Thyroid gland (tissue), 4 donors: ENCODE data around the gene BAZ2A. TPM values are rescaled to one million over a fixed set of nuclear protein-coding genes. Genes with fewer than 3 reads are reported as not detected.
A peak's percentile ranks its signal among the peaks of the same experiment; 100 is the strongest.

Experiments used
- DNase-seq, 2 donors: peaks; one replicate each; pipeline ENCODE4 v3.0.0-alpha.2; 2019
- H3K27ac ChIP-seq, 3 donors: fragments of 200-600 bp; sonication (generic); 1 replicate in 2 of 3; 2 replicates in 1 of 3; pipeline ENCODE4 v1.5.1; 2016 to 2019; ENCODE audit warnings: mild to moderate bottlenecking in 1 of 3, moderate library complexity in 1 of 3
- H3K27me3 ChIP-seq: fragments of 200-600 bp; sonication (generic); one replicate; pipeline ENCODE4 v1.5.1; 2019
- H3K36me3 ChIP-seq, 2 donors: fragments of 200-600 bp; sonication (generic); one replicate each; pipeline ENCODE4 v1.5.1; 2016 to 2019
- H3K4me1 ChIP-seq, 2 donors: fragments of 200-600 bp; sonication (generic); one replicate each; pipeline ENCODE4 v1.5.1; 2017 to 2019
- H3K4me3 ChIP-seq, 3 donors: fragments of 200-600 bp; sonication (generic); replicated peaks in 1 of 3; 1 replicate in 2 of 3; 2 replicates in 1 of 3; pipeline ENCODE4 v1.5.1; 2016; ENCODE audit warnings: mild to moderate bottlenecking in 1 of 3
- H3K9me3 ChIP-seq: fragments of 200-600 bp; sonication (generic); one replicate; pipeline ENCODE4 v1.5.1; 2017
- POLR2A ChIP-seq, 2 donors: fragments of 450-650 bp; IDR thresholded peaks; one replicate each; pipeline ENCODE4 v1.6.1; 2017; ENCODE audit warnings: antibody characterized with exemption in 2 of 2, mild to moderate bottlenecking in 2 of 2, moderate library complexity in 1 of 2
- WGBS, 2 donors: methylation state at CpG; one replicate each; pipeline ENCODE4 v1.1.5; 2017; 5-methylcytosine and 5-hydroxymethylcytosine counted together
- intact Hi-C: fragments of 100-400 bp; cut with DNase I; formaldehyde crosslinking; loops from one replicate; pipeline ENCODE4 v1.15.1; 2023
- total RNA-seq, 4 donors: library from RNA; depleted of rRNA; stranded (reverse); fragments of >200 nt; gene quantifications; one replicate each; pipeline ENCODE4 v1.2.3, GENCODE V29; 2016
- TF ChIP-seq, protein P1 (sequence below), 6 experiments: fragments of 200-600 bp in 3 of 6; fragments of 450-650 bp in 3 of 6; sonication (generic) in 3 of 6; IDR thresholded peaks; one replicate each; pipeline ENCODE4 v1.5.1; 2016 to 2019; ENCODE audit warnings: antibody characterized with exemption in 6 of 6, mild to moderate bottlenecking in 2 of 6, inconsistent platforms in 1 of 6, moderate library complexity in 1 of 6

The BAZ2A gene
- total RNA-seq, 4 donors from 2014 or later, result 61.7 to 122 (median 77.6) TPM

DNA sequence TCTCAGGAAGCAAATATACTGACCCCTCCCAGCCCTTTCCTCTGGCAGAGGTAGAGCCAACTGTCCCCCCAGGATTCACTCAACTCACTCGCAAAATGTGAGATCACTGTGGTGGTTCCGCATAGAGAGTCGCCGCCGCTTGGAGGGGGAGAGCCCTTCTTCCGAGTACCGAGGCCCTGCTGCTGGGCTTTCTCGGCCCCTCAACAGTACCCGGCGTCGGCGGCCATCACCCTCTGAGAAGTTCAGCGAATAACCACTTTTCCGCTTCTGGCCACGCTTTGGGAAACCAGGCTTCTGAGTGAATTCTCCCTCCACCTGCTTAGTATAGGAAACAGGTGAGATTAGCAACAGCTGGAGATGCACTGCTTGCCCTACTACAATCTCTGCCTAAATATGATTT lies 31.1 kb downstream of the BAZ2A start:
- Histone ChIP-seq H3K27me3 (no peaks in the 10 kb centered on the region), H3K4me1 (peaks cover 0 to 9% of the 10 kb centered on the region in 2 donors), H3K27ac (no peak overlapping the region), H3K9me3 (no peaks in the 10 kb centered on the region), H3K4me3 (no peak overlapping the region), H3K36me3 (peaks cover 66 to 69% of the 10 kb centered on the region in 2 donors)
- intact Hi-C loops, result no loop called here
- no peak for TF ChIP-seq POLR2A (IDR thresholded peaks at IDR 0.05)
- TF ChIP-seq, protein P1, sequence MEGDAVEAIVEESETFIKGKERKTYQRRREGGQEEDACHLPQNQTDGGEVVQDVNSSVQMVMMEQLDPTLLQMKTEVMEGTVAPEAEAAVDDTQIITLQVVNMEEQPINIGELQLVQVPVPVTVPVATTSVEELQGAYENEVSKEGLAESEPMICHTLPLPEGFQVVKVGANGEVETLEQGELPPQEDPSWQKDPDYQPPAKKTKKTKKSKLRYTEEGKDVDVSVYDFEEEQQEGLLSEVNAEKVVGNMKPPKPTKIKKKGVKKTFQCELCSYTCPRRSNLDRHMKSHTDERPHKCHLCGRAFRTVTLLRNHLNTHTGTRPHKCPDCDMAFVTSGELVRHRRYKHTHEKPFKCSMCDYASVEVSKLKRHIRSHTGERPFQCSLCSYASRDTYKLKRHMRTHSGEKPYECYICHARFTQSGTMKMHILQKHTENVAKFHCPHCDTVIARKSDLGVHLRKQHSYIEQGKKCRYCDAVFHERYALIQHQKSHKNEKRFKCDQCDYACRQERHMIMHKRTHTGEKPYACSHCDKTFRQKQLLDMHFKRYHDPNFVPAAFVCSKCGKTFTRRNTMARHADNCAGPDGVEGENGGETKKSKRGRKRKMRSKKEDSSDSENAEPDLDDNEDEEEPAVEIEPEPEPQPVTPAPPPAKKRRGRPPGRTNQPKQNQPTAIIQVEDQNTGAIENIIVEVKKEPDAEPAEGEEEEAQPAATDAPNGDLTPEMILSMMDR (IDR thresholded peaks at IDR 0.05), result no peak
- no peak for DNase-seq
- WGBS, 2 donors, result 95% methylated on average over 14 to 15 of the region's 15 CpGs

DNA sequence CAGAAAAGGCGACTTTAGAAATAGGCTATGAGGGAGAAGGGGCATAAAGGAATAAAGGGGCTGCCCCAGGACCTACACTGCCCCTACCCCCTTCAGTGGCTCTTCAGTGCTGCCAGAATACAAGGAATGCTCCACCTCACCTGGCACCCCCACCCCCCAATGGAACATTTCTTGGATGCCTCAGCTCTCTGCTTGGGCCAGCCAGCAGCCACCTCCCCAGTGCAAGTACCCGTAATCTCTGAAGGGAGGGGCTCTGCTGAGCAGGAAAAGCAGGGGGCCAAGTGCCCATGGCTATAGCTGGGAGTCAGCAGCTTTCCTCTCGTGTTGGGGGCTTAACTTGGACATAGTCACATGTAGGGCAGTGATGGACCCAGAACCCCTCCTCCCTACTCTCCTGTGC lies 33.3 kb downstream of the BAZ2A start:
- H3K27me3 ChIP-seq, result no peaks in the 10 kb centered on the region
- intact Hi-C loops, result no loop called here
- H3K27ac ChIP-seq, result peak overlapping the region in 1 of 3 donors; percentile 26
- WGBS, 2 donors, result 55 to 64% methylated on average over 3 of the region's 3 CpGs
- no peak overlapping the region for H3K4me3 ChIP-seq
- no peaks in the 10 kb centered on the region for H3K9me3 ChIP-seq
- H3K4me1 ChIP-seq, result peaks cover 11 to 30% of the 10 kb centered on the region in 2 donors
- TF ChIP-seq POLR2A (IDR thresholded peaks at IDR 0.05), result no peak
- TF ChIP-seq, protein P1 (IDR thresholded peaks at IDR 0.05), result no peak
- H3K36me3 ChIP-seq, result peaks cover 45 to 47% of the 10 kb centered on the region in 2 donors
- peak; percentile 16 to 38 for DNase-seq

DNA sequence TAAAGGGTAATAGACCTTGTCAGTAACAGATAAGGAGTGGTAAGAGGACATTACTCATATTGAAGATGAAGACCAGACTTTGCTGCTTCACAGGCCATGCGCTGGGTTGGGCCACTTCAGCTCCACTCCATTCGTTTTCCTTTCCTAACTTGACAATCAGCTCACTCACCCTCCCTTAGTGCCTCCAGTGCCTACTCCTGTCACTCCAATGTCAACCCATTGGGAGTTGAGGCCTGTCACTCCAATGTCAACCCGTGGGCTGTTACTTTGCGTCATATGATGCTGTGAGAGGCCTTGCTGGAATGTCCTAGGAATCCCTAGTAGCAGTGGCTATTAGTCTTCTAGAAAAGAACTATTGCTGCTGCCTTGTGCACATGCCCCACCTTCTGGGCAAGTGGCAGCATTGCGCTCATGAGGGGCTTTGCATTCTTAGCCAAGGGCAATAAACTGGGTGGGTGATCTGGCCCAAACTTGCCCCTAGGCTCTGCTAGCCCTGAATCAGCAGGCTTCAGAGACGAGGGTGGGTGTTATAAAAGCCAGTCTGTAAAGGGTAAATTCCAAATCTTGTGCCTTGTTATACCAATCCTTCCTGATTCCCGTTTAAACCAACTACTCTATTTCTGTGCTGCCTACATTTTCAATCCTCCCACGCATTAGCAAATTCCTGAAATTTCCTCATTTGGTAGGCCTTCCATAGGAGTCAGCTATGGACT lies 36.1 kb downstream of the BAZ2A start:
- Histone ChIP-seq H3K27me3 (no peaks in the 10 kb centered on the region), H3K4me3 (no peak overlapping the region), H3K27ac (peak overlapping the region; percentile 68 to 81 (median 74)), H3K9me3 (no peaks in the 10 kb centered on the region), H3K4me1 (peaks cover 12 to 36% of the 10 kb centered on the region in 2 donors), H3K36me3 (peaks cover 22 to 28% of the 10 kb centered on the region in 2 donors)
- TF ChIP-seq, protein P1 (IDR thresholded peaks at IDR 0.05), result peak; percentile 47 to 84 (median 76)
- TF ChIP-seq POLR2A (IDR thresholded peaks at IDR 0.05), result peak in 1 of 2 donors; percentile 16
- WGBS, 2 donors, result 46 to 49% methylated on average over 8 of the region's 8 CpGs
- intact Hi-C loops, result no loop called here
- peak; percentile 59 to 64 for DNase-seq

DNA sequence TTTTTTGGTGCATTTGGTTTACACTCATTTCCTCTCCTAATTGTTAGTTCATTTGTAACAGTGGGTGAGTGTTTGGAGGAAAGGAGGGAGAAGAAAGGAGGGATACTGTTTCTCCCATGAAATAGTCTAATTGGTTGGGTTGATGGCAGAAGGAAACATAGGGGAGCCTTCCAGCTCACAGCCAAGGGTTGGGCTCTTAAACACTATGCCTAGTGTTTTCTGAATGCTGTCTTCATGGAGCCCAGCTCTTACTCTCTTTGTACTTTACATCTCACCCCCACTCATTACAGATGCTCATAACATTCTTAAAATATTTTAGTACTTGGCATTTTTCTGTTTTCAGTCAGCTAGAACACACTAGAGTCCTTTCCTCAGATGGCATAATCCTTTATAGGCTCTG lies 38.2 kb downstream of the BAZ2A start:
- DNase-seq, result no peak
- intact Hi-C loops, result no loop called here
- Histone ChIP-seq H3K4me1 (peaks cover 12 to 35% of the 10 kb centered on the region in 2 donors), H3K4me3 (no peak overlapping the region), H3K27ac (peak overlapping the region; percentile 43 to 81 (median 61)), H3K9me3 (no peaks in the 10 kb centered on the region), H3K36me3 (peaks cover 27 to 34% of the 10 kb centered on the region in 2 donors), H3K27me3 (no peaks in the 10 kb centered on the region)
- peak in 1 of 2 donors; percentile 9 for TF ChIP-seq POLR2A (IDR thresholded peaks at IDR 0.05)
- TF ChIP-seq, protein P1 (IDR thresholded peaks at IDR 0.05), result no peak

DNA sequence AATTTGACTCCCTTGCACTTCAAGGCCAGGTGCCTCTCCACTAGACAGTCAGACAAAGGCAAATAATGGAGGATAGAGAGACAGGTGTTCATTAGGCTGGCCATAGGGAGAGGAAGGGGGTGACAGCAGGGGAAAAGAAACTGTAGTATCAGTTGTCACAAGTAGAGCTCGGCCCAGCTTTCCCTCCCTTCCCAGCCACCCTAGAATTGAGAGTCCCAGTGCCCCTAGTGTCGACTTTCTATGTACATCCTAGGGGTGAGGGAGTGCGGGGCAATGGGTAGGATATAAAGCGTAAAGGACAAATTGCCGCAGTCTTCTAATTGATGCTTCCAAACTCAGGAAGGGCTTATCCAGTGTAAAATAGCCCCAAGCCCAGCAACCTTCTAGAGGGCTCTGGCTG lies 39.0 kb downstream of the BAZ2A start:
- no peak for TF ChIP-seq POLR2A (IDR thresholded peaks at IDR 0.05)
- TF ChIP-seq, protein P1 (IDR thresholded peaks at IDR 0.05), result no peak
- Histone ChIP-seq H3K9me3 (no peaks in the 10 kb centered on the region), H3K4me1 (peaks cover 12 to 32% of the 10 kb centered on the region in 2 donors), H3K36me3 (peaks cover 31 to 41% of the 10 kb centered on the region in 2 donors), H3K27ac (peak overlapping the region; percentile 43 to 81 (median 61)), H3K4me3 (no peak overlapping the region), H3K27me3 (no peaks in the 10 kb centered on the region)
- intact Hi-C loops, result no loop called here
- WGBS, 2 donors, result 77 to 88% methylated on average over 5 of the region's 5 CpGs
- DNase-seq, result no peak
